ENCODE measurements around the gene ATP9A.

ATP9A gene

GRCh38 chr20:51567622-51568021 is 200.6 kb downstream of the ATP9A start:
- no peaks in the 10 kb centered on the region for H3K4me1 ChIP-seq
- no peaks in the 10 kb centered on the region for H3K36me3 ChIP-seq (ENCODE audit: control insufficient read depth, insufficient read depth, low read length)
- H3K9me3 ChIP-seq (ENCODE audit: control insufficient read depth, low read length), result no peaks in the 10 kb centered on the region
- no peaks in the 10 kb centered on the region for H3K27me3 ChIP-seq (ENCODE audit: control insufficient read depth, insufficient read depth, low read length)
- H3K4me3 ChIP-seq (ENCODE audit: low read depth, low read length), result no peak overlapping the region
- TF ChIP-seq CTCF (IDR thresholded peaks at IDR 0.05), result no peak
- H3K9ac ChIP-seq, result no peak overlapping the region
- H2AFZ ChIP-seq, result no peak overlapping the region
- no peak overlapping the region for H3K4me2 ChIP-seq (ENCODE audit: low read length)
- H3K79me2 ChIP-seq, result no peaks in the 10 kb centered on the region
- no peak overlapping the region for H3K27ac ChIP-seq

GRCh38 chr20:51566594-51566993 is 201.6 kb downstream of the ATP9A start:
- Histone ChIP-seq H3K9ac (no peak overlapping the region), H3K79me2 (no peaks in the 10 kb centered on the region), H3K27me3 (ENCODE audit: control insufficient read depth, insufficient read depth, low read length) (no peaks in the 10 kb centered on the region), H3K4me1 (peaks cover 3% of the 10 kb centered on the region), H3K36me3 (ENCODE audit: control insufficient read depth, insufficient read depth, low read length) (no peaks in the 10 kb centered on the region), H3K4me3 (ENCODE audit: low read depth, low read length) (no peak overlapping the region), H3K4me2 (ENCODE audit: low read length) (no peak overlapping the region), H3K9me3 (ENCODE audit: control insufficient read depth, low read length) (no peaks in the 10 kb centered on the region), H3K27ac (no peak overlapping the region), H2AFZ (no peak overlapping the region)
- no peak for TF ChIP-seq CTCF (IDR thresholded peaks at IDR 0.05)

GRCh38 chr20:51565298-51566144 is 202.7 kb downstream of the ATP9A start:
- Histone ChIP-seq H3K36me3 (ENCODE audit: control insufficient read depth, insufficient read depth, low read length) (no peaks in the 10 kb centered on the region), H3K9me3 (ENCODE audit: control insufficient read depth, low read length) (no peaks in the 10 kb centered on the region), H3K4me2 (ENCODE audit: low read length) (no peak overlapping the region), H3K27ac (no peak overlapping the region), H3K9ac (no peak overlapping the region), H3K27me3 (ENCODE audit: control insufficient read depth, insufficient read depth, low read length) (no peaks in the 10 kb centered on the region), H3K79me2 (no peaks in the 10 kb centered on the region), H3K4me1 (peaks cover 11% of the 10 kb centered on the region), H2AFZ (no peak overlapping the region), H3K4me3 (ENCODE audit: low read depth, low read length) (no peak overlapping the region)
- TF ChIP-seq CTCF (IDR thresholded peaks at IDR 0.05), result no peak

GRCh38 chr20:51563486-51564332 is 204.5 kb downstream of the ATP9A start:
- H3K9me3 ChIP-seq (ENCODE audit: control insufficient read depth, low read length), result no peaks in the 10 kb centered on the region
- H3K36me3 ChIP-seq (ENCODE audit: control insufficient read depth, insufficient read depth, low read length), result no peaks in the 10 kb centered on the region
- no peak overlapping the region for H3K27ac ChIP-seq
- peaks cover 15% of the 10 kb centered on the region for H3K4me1 ChIP-seq
- H3K79me2 ChIP-seq, result no peaks in the 10 kb centered on the region
- TF ChIP-seq CTCF (IDR thresholded peaks at IDR 0.05), result no peak
- H2AFZ ChIP-seq, result no peak overlapping the region
- no peaks in the 10 kb centered on the region for H3K27me3 ChIP-seq (ENCODE audit: control insufficient read depth, insufficient read depth, low read length)
- H3K4me2 ChIP-seq (ENCODE audit: low read length), result no peak overlapping the region
- no peak overlapping the region for H3K9ac ChIP-seq
- peak overlapping the region; percentile 44 for H3K4me3 ChIP-seq (ENCODE audit: low read depth, low read length)

Measured in parathyroid adenoma (tissue), 2 donors.